Panc1 (cell line): ENCODE measurements around the gene GPC6. TPM values are rescaled to one million over a fixed set of nuclear protein-coding genes. Genes with fewer than 3 reads are reported as not detected.
A peak's percentile ranks its signal among the peaks of the same experiment; 100 is the strongest.

ENCODE experiments used
- ATAC-seq: fragments of 200-7000 bp; cut with Tn5 transposase; 2 replicates; pipeline ENCODE4 v1.9.1; 2020; ENCODE audit warnings: mild to moderate bottlenecking, moderate library complexity
- BruUV-seq: library from RNA; stranded (reverse); fragments of 400-500 nt; replicated peaks from 2 replicates; lab custom pipeline; 2021; lab: Mats Ljungman, UMichigan
- CTCF ChIA-PET: fragments of 300-600 bp; sonication (Branson Sonifier 250); formaldehyde crosslinking; loops from one replicate; lab custom pipeline; 2022; ENCODE audit warnings: antibody characterized with exemption; lab: Charles Lee
- POLR2A ChIA-PET: fragments of 300-600 bp; sonication (Branson Sonifier 250); formaldehyde crosslinking; loops from one replicate; lab custom pipeline; 2022; ENCODE audit warnings: antibody characterized with exemption; lab: Charles Lee
- DNase-seq: peaks from one replicate; pipeline ENCODE4 v3.0.0-alpha.2; 2010; ENCODE audit warnings: low read depth, low spot score
- H3K27ac ChIP-seq: 2 replicates; pipeline ENCODE4 v1.5.1; 2011; ENCODE audit warnings: mild to moderate bottlenecking, low read length, inconsistent platforms
- H3K27me3 ChIP-seq: fragments of 200-500 bp; sonication (Bioruptor generic); 2 replicates; pipeline ENCODE4 v1.6.0; 2014; ENCODE audit warnings: low read length, inconsistent platforms; ENCODE audit not compliant: control insufficient read depth, insufficient read depth
- H3K36me3 ChIP-seq: fragments of 200-500 bp; sonication (Bioruptor generic); 2 replicates; pipeline ENCODE4 v1.5.1; 2014; ENCODE audit warnings: inconsistent platforms, mild to moderate bottlenecking, low read length, moderate library complexity; ENCODE audit not compliant: control insufficient read depth, insufficient read depth
- H3K4me1 ChIP-seq: 2 replicates; pipeline ENCODE4 v1.5.1; 2011; ENCODE audit warnings: inconsistent platforms, mild to moderate bottlenecking, low read length, moderate library complexity; ENCODE audit not compliant: control insufficient read depth, insufficient read depth
- H3K4me3 ChIP-seq, 2 experiments: 2 replicates each; pipeline ENCODE4 v1.5.1; 2011 to 2012; ENCODE audit warnings: low read depth in 2 of 2, low read length in 2 of 2, mild to moderate bottlenecking in 2 of 2, inconsistent platforms in 1 of 2, moderate library complexity in 1 of 2
- H3K9me3 ChIP-seq: fragments of 200-500 bp; sonication (Bioruptor generic); 2 replicates; pipeline ENCODE4 v1.5.1; 2014; ENCODE audit warnings: low read depth, mild to moderate bottlenecking, inconsistent platforms, low read length, moderate library complexity; ENCODE audit not compliant: control insufficient read depth, insufficient read depth
- CTCF ChIP-seq: fragments of 450-650 bp; IDR thresholded peaks from 2 replicates; pipeline ENCODE4 v1.5.1; 2017; ENCODE audit warnings: mild to moderate bottlenecking
- POLR2AphosphoS5 ChIP-seq: IDR thresholded peaks from 2 replicates; pipeline ENCODE4 v1.6.1; 2012; ENCODE audit warnings: mild to moderate bottlenecking, low read depth, low read length, moderate library complexity
- SIN3A ChIP-seq: IDR thresholded peaks from 2 replicates; pipeline ENCODE4 v1.6.1; 2012; ENCODE audit warnings: low read depth, mild to moderate bottlenecking, low read length, moderate library complexity, borderline replicate concordance; ENCODE audit not compliant: insufficient read depth
- TCF7L2 ChIP-seq: IDR thresholded peaks from 2 replicates; pipeline ENCODE4 v1.6.1; 2011; ENCODE audit warnings: mild to moderate bottlenecking, low read depth, low read length, inconsistent platforms
- in situ Hi-C: cut with HindIII; loops from 2 replicates; pipeline ENCODE4 v1.10.0; 2016; ENCODE audit warnings: low sequenced_read_pairs, low pct_unique_long_range_greater_than_20kb
- intact Hi-C: fragments of 100-400 bp; cut with micrococcal nuclease; formaldehyde crosslinking; loops from one replicate; pipeline ENCODE4 v1.10.0; 2022; ENCODE audit not compliant: unreplicated experiment
- total RNA-seq: library from RNA; stranded (reverse); gene quantifications from one replicate; pipeline ENCODE4 v1.2.1, GENCODE V29; 2021; ENCODE audit not compliant: unreplicated experiment
- TF ChIP-seq, protein P1 (sequence below), 2 experiments: IDR thresholded peaks; 2 replicates each; pipeline ENCODE4 v1.6.1; 2011 to 2012; ENCODE audit warnings: low read depth in 2 of 2, control low read depth in 1 of 2, low read length in 1 of 2, mild to moderate bottlenecking in 1 of 2, moderate library complexity in 1 of 2; ENCODE audit not compliant: insufficient read depth in 1 of 2

The GPC6 gene
- total RNA-seq, 1 experiment from 2014 or later, result 4.8 TPM

DNA sequence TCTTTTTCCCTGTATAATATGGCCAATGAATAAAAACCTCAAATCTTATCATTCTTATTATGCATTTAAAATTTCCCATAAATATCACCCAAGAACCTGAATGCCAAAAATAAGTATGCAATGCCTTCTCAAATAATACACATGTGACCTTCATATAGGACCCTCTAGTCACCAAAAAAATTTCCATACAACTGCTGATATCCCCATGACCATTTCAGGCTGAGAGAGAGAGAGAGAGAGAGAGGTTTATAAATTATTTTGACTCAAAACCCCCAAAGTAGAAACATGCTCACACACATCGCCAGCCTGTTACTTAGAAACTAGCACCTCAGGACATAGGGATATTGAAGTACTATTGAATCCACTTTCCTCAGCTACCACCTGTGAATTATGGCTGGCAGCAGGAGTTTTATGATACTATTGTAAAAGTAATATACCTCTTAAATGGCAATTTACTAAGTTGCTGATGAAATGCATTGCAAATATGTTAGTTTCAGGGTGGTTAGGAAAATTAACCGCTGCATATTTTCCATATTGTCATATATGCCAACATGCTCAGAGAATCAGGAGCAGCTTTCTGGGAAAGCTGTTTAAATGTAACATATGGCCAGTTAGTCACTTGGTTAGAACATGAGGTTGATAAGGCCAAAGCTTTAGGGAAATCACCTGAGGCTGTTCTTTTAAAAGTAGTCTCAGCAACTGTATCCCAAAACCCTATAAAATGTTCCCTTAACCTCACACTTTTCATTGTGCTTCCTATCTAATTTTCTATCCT is 1022.0 kb downstream of the GPC6 start:
- no TSS peak for BruUV-seq
- intact Hi-C loops, result no loop called here
- H3K27me3 ChIP-seq, result no peaks in the 10 kb centered on the region
- ATAC-seq (no peak), DNase-seq (no peak)
- no peaks in the 10 kb centered on the region for H3K36me3 ChIP-seq
- H3K9me3 ChIP-seq, result no peaks in the 10 kb centered on the region
- H3K4me1 ChIP-seq, result no peaks in the 10 kb centered on the region
- no peak overlapping the region for H3K4me3 ChIP-seq
- POLR2A ChIA-PET, result no interaction called here
- CTCF ChIA-PET, result no interaction called here
- H3K27ac ChIP-seq, result no peak overlapping the region
- in situ Hi-C loops, result no loop called here
- TF ChIP-seq TCF7L2 (no peak), POLR2AphosphoS5 (no peak), SIN3A (no peak), CTCF (no peak)
- TF ChIP-seq, protein P1, sequence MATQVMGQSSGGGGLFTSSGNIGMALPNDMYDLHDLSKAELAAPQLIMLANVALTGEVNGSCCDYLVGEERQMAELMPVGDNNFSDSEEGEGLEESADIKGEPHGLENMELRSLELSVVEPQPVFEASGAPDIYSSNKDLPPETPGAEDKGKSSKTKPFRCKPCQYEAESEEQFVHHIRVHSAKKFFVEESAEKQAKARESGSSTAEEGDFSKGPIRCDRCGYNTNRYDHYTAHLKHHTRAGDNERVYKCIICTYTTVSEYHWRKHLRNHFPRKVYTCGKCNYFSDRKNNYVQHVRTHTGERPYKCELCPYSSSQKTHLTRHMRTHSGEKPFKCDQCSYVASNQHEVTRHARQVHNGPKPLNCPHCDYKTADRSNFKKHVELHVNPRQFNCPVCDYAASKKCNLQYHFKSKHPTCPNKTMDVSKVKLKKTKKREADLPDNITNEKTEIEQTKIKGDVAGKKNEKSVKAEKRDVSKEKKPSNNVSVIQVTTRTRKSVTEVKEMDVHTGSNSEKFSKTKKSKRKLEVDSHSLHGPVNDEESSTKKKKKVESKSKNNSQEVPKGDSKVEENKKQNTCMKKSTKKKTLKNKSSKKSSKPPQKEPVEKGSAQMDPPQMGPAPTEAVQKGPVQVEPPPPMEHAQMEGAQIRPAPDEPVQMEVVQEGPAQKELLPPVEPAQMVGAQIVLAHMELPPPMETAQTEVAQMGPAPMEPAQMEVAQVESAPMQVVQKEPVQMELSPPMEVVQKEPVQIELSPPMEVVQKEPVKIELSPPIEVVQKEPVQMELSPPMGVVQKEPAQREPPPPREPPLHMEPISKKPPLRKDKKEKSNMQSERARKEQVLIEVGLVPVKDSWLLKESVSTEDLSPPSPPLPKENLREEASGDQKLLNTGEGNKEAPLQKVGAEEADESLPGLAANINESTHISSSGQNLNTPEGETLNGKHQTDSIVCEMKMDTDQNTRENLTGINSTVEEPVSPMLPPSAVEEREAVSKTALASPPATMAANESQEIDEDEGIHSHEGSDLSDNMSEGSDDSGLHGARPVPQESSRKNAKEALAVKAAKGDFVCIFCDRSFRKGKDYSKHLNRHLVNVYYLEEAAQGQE (IDR thresholded peaks at IDR 0.05; ENCODE audit: insufficient read depth in 1 of 2, low read depth in 2 of 2, low read length in 1 of 2), result no peak

GRCh38 chr13:94249512-94249911 is 1022.9 kb downstream of the GPC6 start:
- no TSS peak for BruUV-seq

More at GRCh38 chr13:94249512-94249911, 1022.9 kb downstream of the GPC6 start:
- in situ Hi-C loops (no loop called here), intact Hi-C loops (no loop called here)
- no peak overlapping the region for H3K4me3 ChIP-seq
- DNase-seq, result no peak
- no peaks in the 10 kb centered on the region for H3K36me3 ChIP-seq
- CTCF ChIA-PET, result no interaction called here
- POLR2A ChIA-PET, result no interaction called here
- TF ChIP-seq TCF7L2 (0 out of 2 replicates have a peak, but pooled peaks have one; percentile 14), POLR2AphosphoS5 (no peak)
- H3K9me3 ChIP-seq, result no peaks in the 10 kb centered on the region
- ATAC-seq, result no peak
- no peaks in the 10 kb centered on the region for H3K27me3 ChIP-seq
- no peak overlapping the region for H3K27ac ChIP-seq
- no peaks in the 10 kb centered on the region for H3K4me1 ChIP-seq
